Measurements from ENCODE around the gene TPST1.
"Not testable (repeated sequence)": the region's sequence is repeated elsewhere in the genome, so short reads cannot be mapped to it uniquely, and the experiment has no call there.

Gene TPST1

GRCh38 chr7:66380272-66380888 is 175.2 kb downstream of the TPST1 start:
- DNase-seq = no peak

- not testable (repeated sequence) for DNase-seq
These were observed 177.2 kb downstream of the TPST1 start for GRCh38 chr7:66382182-66382923.

GRCh38 chr7:66385191-66385905 is 180.2 kb downstream of the TPST1 start:
- DNase-seq = not testable (repeated sequence)

- not testable (repeated sequence) for DNase-seq
These were observed 190.0 kb downstream of the TPST1 start for GRCh38 chr7:66395128-66395571.

- not testable (repeated sequence) for DNase-seq
These were observed 190.9 kb downstream of the TPST1 start for GRCh38 chr7:66396052-66396451.

GRCh38 chr7:66398841-66399240 is 193.7 kb downstream of the TPST1 start:
- not testable (repeated sequence) for DNase-seq

- no peak for DNase-seq
These were observed 194.4 kb downstream of the TPST1 start for GRCh38 chr7:66399566-66399965.

- DNase-seq = no peak
These were observed 195.3 kb downstream of the TPST1 start for GRCh38 chr7:66400400-66400799.

- DNase-seq = not testable (repeated sequence)
These were observed 196.0 kb downstream of the TPST1 start for GRCh38 chr7:66401126-66401525.

GRCh38 chr7:66401932-66402331 is 196.8 kb downstream of the TPST1 start:
- not testable (repeated sequence) for DNase-seq

GRCh38 chr7:66403564-66403963 is 198.4 kb downstream of the TPST1 start:
- DNase-seq = no peak

- no peak for DNase-seq
These were observed 204.4 kb downstream of the TPST1 start for GRCh38 chr7:66409493-66409892.
